HG03280 (cell line): ENCODE results near the gene B3GALT6.

Experiments used
- ATAC-seq: cut with Tn5 transposase; IDR thresholded peaks from one replicate; pipeline ENCODE4 v1.9.1; 2021; ENCODE audit warnings: mild to moderate bottlenecking, moderate library complexity; ENCODE audit not compliant: unreplicated experiment

B3GALT6 gene

GRCh38 chr1:1215881-1216605 is 16.0 kb upstream of the B3GALT6 start:
- ATAC-seq = no peak

DNA sequence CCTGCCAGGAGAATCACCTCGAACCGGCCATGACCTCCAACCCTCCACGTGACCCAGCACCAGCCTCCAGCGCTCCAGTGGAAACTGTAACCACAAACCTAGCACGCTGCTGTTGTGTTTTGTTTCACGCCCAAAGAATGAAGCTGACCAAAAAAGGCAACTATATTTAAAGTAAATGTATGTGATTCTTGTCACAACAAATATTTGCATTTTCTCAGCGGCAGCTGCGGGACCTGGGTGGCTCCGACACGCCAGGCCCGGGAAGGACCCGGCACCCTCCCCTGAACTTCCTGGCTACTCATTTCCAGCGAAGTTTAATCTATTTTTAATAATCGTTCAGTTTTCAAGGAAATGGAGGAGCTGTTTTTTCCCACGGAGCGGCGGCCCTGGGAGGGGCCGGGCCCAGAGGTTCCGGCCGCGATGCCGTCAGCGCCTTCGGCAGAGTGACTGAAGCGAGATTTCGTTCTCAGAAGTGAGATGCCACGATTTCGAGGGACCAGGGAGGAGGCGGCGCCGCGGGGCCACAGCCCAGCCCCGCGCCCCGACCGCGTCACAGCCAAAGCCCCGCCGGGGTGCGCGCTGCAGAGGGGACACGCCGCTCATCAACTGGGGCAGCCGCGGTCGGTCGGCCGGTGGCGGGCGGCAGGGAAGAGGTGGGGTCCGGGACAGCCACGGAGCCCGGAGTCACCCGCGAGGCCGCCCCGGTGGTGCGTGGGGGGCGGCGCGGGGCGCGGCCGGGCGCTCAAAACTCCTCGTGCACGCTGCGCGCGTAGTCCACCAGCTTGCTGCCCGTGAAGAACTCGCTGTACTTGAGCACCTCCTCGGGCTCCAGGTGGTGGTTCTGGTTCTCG is 15.0 kb upstream of the B3GALT6 start:
- ATAC-seq = no peak

- no peak for ATAC-seq
Measured at GRCh38 chr1:1217621-1218523, 14.2 kb upstream of the B3GALT6 start.

- ATAC-seq = no peak
Measured at GRCh38 chr1:1218524-1219200, 13.4 kb upstream of the B3GALT6 start.

DNA sequence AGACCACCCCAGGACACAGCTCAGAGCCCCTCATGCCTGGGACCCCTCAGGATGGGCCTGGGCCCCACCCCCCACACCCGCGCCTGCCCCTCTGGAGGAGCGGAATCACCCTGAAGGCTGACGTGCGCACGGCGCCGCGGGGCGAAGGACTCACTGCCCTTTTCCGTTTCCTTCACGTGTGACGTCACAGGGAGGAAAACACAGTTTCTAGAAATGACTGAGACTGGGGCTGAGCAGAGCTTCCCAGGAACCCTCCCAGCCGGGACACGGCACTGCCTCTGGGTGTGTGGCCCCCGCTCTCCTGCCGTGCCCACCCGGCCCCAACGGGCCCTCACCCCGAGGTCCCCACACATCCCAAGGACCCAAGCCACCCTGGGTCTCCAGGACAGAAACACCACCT is 12.7 kb upstream of the B3GALT6 start:
- ATAC-seq = no peak

DNA sequence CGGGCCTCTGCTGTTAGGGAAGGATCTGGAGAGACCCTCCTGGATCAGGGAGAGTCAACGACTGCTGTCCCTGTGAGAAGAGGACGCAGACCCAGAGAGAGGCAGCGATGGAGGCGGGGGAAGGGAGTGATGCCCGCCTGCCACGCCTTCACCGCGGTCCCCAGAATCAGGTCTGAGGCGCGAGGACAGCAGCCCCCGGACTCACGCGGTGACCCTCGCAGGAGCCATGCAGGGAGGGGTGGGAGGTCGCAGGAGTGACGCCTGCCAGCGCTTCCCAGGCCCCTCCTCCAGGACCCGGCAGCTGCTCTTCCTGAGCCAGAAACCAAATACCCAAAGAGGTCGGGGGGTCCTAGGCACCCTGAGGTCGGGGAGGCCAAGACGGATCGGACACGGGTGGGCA is 11.8 kb upstream of the B3GALT6 start:
- no peak for ATAC-seq

DNA sequence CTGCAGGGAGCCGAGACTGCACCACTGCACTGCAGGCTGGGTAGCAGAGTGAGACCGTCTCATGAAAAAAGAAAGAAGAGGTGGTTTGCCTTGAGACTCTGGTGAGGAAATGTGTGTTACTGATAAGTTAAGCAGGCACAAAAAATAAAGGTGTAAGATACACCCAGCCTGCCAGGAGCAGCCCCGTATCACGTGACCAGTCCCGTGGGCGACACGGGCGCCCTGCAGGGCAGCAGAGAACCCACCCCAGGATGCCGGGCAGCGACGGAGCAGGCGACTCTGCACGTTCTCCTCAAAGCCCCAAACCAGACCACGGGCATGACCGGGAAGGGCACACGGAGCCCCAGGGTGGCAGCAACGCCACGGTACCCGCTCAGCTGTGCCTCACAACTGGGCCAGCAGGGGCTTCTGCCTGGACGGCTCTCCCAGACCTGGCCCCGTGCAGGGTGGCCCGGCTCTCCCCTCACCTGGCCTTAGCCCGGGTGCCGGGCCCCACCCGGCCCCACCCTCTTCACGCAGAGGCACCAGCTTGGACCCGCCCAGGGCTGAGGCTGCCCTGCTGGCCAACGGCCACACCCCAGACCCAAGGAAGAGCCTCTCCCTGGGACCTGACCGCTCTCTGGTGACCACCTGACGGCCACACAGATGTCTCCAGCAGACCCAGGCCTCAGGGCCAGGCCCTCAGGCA is 10.0 kb upstream of the B3GALT6 start:
- no peak for ATAC-seq

- no peak for ATAC-seq
Measured at GRCh38 chr1:1222575-1223225, 9.3 kb upstream of the B3GALT6 start.

GRCh38 chr1:1223321-1223720 is 8.7 kb upstream of the B3GALT6 start:
- no peak for ATAC-seq

DNA sequence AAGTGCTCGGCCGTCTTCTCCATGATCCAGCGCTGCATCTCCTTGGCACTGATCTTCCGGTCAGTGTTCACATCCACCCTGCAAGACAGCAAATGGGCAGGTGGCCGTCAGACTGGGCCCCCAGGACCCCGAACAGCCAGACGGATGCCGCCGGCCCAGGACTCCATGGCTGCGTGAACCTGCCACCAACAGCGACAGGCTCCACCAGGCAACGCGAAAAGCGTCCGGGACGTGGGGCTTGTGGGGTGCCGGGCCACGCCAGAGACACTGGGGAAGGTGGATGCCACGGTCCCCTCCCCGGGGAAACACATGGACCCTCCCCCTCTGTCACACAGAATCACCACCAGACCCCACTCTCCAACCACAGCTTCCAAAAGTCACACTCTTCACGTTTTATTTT is 8.1 kb upstream of the B3GALT6 start:
- no peak for ATAC-seq

DNA sequence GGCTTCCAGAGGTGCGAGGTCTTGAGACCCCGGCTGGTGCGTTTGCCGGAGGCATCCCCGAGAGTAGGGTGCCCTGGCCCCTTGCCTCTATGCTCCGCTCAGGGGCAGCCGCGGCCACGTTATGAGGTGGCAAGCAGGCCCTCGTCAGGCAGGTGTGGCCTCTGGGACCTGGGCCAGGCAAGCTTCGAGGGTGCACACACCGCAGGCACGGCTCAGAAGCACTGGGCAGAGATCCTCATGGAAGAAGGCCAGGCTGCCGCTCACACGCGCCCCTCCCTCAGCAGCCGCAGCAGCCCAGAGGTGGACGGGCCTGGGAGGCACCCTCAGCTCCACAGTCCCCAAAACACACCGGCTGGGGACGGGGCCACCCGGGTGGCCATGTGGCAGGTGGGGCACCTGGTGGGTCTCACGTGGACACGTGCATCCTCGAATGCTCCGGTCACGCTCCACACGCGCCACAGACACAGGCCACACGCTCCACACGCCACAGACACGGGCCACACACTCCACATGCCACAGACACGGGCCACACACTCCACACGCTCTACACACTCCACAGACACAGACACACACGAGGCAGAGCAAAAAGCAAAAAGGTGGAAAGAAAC is 6.7 kb upstream of the B3GALT6 start:
- ATAC-seq = no peak

DNA sequence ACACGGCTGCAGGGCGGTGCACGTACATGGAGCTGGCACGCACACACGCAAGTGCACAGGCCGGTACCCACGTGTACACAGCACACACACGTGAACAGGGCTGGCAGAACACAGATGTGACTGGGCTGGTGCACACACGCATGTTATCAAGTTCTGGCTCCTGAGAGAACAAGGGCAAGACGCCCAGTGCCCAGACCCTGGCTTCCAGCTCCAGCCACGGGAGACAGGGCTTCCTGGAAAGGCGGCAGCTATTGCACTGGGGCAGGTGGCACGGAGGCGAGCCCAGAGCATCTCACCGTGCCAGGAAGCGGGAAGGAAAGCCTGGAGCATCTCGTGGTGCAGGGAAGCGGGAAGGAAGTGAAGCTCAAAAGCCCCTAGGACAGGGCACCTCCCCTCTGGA is 6.1 kb upstream of the B3GALT6 start:
- ATAC-seq = no peak

DNA sequence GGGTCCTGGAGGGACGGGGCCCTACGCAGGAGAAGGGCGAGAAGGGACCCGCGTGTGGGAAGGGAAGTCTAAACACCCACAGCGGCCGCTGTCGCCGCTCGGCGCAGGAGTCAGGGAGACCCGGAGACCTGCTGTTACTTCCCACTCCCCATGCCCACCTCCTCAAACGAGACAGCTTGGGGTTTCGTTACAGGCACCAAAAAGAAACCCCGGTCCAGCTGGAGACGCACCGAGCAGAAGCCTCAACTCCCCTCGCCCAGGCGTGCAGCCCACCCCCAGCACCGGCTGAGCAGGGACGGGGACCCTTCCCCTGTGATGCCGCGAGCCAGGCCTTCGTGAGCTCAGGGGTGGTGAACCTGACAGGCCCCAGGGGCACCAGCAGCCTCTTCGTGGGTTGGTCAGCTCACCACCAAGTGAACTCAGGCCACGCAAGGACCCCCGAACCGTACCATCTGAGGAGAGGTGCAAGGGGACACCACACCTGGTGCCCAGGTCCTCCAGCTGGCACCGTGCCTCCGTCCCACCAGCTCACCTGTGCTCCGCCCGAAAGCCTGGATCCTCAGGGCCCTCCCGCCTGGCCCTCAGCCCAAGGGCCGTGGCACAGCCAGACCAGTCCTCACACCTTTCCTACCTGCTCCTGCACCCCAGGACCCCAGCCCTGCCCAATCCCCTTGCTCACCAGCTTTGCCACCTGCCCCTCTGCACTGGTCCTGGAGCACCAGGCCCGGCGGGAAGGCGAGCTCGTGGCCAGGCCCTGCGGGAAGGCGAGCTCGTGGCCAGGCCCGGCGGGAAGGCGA is 5.3 kb upstream of the B3GALT6 start:
- ATAC-seq = no peak

DNA sequence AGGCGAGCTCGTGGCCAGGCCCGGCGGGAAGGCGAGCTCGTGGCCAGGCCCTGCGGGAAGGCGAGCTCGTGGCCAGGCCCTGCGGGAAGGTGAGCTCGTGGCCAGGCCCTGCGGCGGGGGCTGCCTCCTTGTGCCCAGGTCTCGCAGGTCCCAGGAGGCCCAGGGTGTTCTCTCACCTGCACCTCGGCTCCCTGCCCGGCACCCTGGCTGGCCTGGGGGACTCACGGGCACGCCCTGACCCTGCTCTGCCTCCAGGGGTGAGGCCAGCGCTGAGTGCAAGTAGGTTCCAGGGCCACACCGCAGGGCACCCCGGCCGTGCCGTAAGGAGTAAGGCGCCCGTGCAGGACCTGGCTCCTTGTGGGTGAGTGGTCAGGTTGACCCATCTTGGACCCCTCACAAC is 4.7 kb upstream of the B3GALT6 start:
- ATAC-seq = no peak

- ATAC-seq = no peak
Measured at GRCh38 chr1:1228187-1228586, 3.9 kb upstream of the B3GALT6 start.

DNA sequence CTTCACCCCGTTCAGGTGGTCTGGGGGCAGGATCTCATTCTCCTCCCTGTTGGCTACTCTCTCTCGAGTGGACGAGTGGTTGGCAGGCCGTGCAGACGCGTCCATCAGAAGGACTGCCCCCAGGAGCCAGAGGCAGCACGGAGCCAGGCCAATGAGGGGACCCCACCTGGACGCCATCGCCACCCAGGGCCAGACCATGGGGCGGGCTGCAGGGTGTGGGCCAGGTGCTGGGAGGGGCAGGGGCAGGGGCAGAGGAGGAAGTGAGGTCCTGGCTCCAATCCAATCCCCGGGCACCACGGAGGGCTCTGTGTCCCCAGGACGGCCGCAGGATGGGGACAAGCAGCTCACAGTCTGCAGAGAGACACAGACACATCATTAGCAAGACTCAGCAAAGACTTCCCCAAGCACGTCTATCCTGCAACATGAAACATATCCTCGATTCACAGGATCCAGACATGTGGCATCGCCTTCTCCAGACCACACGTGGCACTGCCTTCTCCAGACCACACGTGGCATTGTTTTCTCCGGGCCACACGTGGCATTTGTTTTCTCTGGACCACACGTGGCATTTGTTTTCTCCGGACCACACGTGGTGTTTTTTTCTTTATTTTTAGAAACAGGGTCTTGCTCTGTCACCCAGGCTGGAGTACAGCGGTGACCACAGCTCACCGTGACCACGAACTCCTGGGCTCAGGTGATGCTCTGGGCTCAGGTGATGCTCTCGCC is 3.3 kb upstream of the B3GALT6 start:
- ATAC-seq = no peak

DNA sequence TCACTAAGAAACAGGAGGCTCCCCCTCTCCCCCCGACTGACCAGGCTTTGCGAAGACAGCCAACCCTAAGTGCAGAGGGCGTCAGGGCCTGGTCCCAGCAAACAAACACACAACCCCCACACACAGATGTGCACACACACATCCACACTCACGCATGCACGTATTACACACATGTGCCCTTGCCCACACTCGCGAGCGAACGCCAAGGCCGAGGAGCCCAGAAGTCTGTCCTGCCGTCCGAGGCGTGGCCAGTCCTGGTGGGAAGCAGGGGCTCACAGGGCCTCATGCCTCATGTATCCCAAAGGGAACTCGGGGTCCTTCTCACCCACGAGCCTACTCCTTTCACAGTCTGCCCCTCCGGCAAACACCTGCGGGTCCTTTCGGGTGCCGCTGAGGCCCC is 2.3 kb upstream of the B3GALT6 start:
- no peak for ATAC-seq
